PC-9 (cell line): ENCODE results near the gene CDHR5. TPM values are rescaled to one million over a fixed set of nuclear protein-coding genes. Genes with fewer than 3 reads are reported as not detected.

ENCODE experiments used
- BruUV-seq: library from RNA; stranded (reverse); fragments of 400-500 nt; replicated peaks from 2 replicates; lab custom pipeline; 2021; lab: Mats Ljungman, UMichigan
- CTCF ChIA-PET: fragments of 300-600 bp; sonication (Branson Sonifier 250); formaldehyde crosslinking; loops from one replicate; lab custom pipeline; 2022; ENCODE audit warnings: antibody characterized with exemption; lab: Charles Lee
- POLR2A ChIA-PET: fragments of 300-600 bp; sonication (Branson Sonifier 250); formaldehyde crosslinking; loops from one replicate; lab custom pipeline; 2022; ENCODE audit warnings: antibody characterized with exemption; ENCODE audit not compliant: unreplicated experiment; lab: Charles Lee
- DNase-seq, 2 experiments: peaks; one replicate each; pipeline versions ENCODE4 v3.0.0 to v3.0.0-alpha.2; 2015 to 2022; ENCODE audit warnings: mixed read lengths in 1 of 2
- H2AFZ ChIP-seq: fragments of 200-600 bp; sonication (generic); 2 replicates; pipeline ENCODE4 v1.8.1; 2017; ENCODE audit warnings: antibody characterized with exemption
- H3F3A ChIP-seq: fragments of 200-600 bp; sonication (generic); 2 replicates; pipeline ENCODE4 v1.8.1; 2017; ENCODE audit warnings: antibody characterized with exemption, mild to moderate bottlenecking, low read depth; ENCODE audit not compliant: insufficient read depth
- H3K27ac ChIP-seq: fragments of 200-600 bp; sonication (generic); 2 replicates; pipeline ENCODE4 v1.6.1; 2016; ENCODE audit warnings: mixed run types
- H3K27me3 ChIP-seq: fragments of 200-600 bp; sonication (generic); 2 replicates; pipeline ENCODE4 v1.6.1; 2016; ENCODE audit warnings: low read depth, mixed run types; ENCODE audit not compliant: insufficient read depth
- H3K36me3 ChIP-seq: fragments of 200-600 bp; sonication (generic); 2 replicates; pipeline ENCODE4 v1.6.1; 2016; ENCODE audit warnings: low read depth, mixed run types
- H3K4me1 ChIP-seq: fragments of 200-600 bp; sonication (generic); replicated peaks from 2 replicates; pipeline ENCODE4 v1.6.1; 2016; ENCODE audit warnings: mixed run types; ENCODE audit not compliant: insufficient read depth
- H3K4me2 ChIP-seq: fragments of 200-600 bp; sonication (generic); 2 replicates; pipeline ENCODE4 v1.6.1; 2017; ENCODE audit warnings: mixed run types
- H3K4me3 ChIP-seq: fragments of 200-600 bp; sonication (generic); 2 replicates; pipeline ENCODE4 v1.6.1; 2016; ENCODE audit warnings: mixed run types
- H3K79me2 ChIP-seq: fragments of 200-600 bp; sonication (generic); 2 replicates; pipeline ENCODE4 v1.6.1; 2017; ENCODE audit warnings: low read depth, mixed run types
- H3K9me2 ChIP-seq: fragments of 200-600 bp; sonication (generic); 2 replicates; pipeline ENCODE4 v1.8.1; 2017; ENCODE audit warnings: mild to moderate bottlenecking; ENCODE audit not compliant: insufficient read depth
- H3K9me3 ChIP-seq: fragments of 200-600 bp; sonication (generic); 2 replicates; pipeline ENCODE4 v1.8.1; 2016; ENCODE audit warnings: low read depth; ENCODE audit not compliant: insufficient read depth
- H4K20me1 ChIP-seq: fragments of 200-600 bp; sonication (generic); 2 replicates; pipeline ENCODE4 v1.8.1; 2017; ENCODE audit not compliant: insufficient read depth
- CTCF ChIP-seq: fragments of 200-600 bp; sonication (generic); conservative IDR thresholded peaks from 2 replicates; pipeline ENCODE4 v1.6.1; 2017; ENCODE audit warnings: mixed run types, antibody characterized with exemption, mild to moderate bottlenecking, moderate library complexity
- EZH2 ChIP-seq: fragments of 200-600 bp; sonication (generic); IDR thresholded peaks from 2 replicates; pipeline ENCODE4 v1.8.0; 2017; ENCODE audit warnings: antibody characterized with exemption, low read depth
- intact Hi-C: fragments of 100-400 bp; cut with micrococcal nuclease; formaldehyde crosslinking; loops from one replicate; pipeline ENCODE4 v1.10.0; 2022; ENCODE audit not compliant: unreplicated experiment
- total RNA-seq: library from RNA; stranded (reverse); gene quantifications from 2 replicates; pipeline ENCODE4 v1.2.3, GENCODE V29; 2021

The CDHR5 gene
- total RNA-seq, 1 experiment from 2014 or later: not detected

GRCh38 chr11:621838-622237, 2.9 kb downstream of the CDHR5 start:
- H3K4me3 ChIP-seq: no peak overlapping the region
- no peak overlapping the region for H3K27ac ChIP-seq
- H3K36me3 ChIP-seq: no peaks in the 10 kb centered on the region
- no peak overlapping the region for H2AFZ ChIP-seq
- ChIA-PET CTCF (no interaction called here), POLR2A (no interaction called here)
- H3K79me2 ChIP-seq: no peaks in the 10 kb centered on the region
- no peaks in the 10 kb centered on the region for H3K4me1 ChIP-seq
- intact Hi-C loops: no loop called here
- BruUV-seq: no TSS peak
- no peak for DNase-seq
- H3K9me3 ChIP-seq: no peaks in the 10 kb centered on the region
- H3F3A ChIP-seq: no peaks in the 10 kb centered on the region
- TF ChIP-seq CTCF (no peak), EZH2 (no peak)
- no peaks in the 10 kb centered on the region for H4K20me1 ChIP-seq
- H3K27me3 ChIP-seq: no peaks in the 10 kb centered on the region
- H3K9me2 ChIP-seq: no peaks in the 10 kb centered on the region
- no peak overlapping the region for H3K4me2 ChIP-seq

GRCh38 chr11:620935-621814, 3.6 kb downstream of the CDHR5 start:
- H3K36me3 ChIP-seq: no peaks in the 10 kb centered on the region
- no peaks in the 10 kb centered on the region for H3K27me3 ChIP-seq
- H3K4me1 ChIP-seq: no peaks in the 10 kb centered on the region
- no peak for TF ChIP-seq EZH2
- no peak for TF ChIP-seq CTCF
- POLR2A ChIA-PET: no interaction called here
- no peaks in the 10 kb centered on the region for H4K20me1 ChIP-seq
- intact Hi-C loops: loop anchor here (1.0 kb wide), 1 partner anchor 9 kb away; no protein-coding TSS in a partner anchor
- H3K4me3 ChIP-seq: no peak overlapping the region
- no peaks in the 10 kb centered on the region for H3K79me2 ChIP-seq
- no peaks in the 10 kb centered on the region for H3K9me3 ChIP-seq
- H3F3A ChIP-seq: peaks cover 3% of the 10 kb centered on the region; the same call in 1 of the 2 replicates
- H3K9me2 ChIP-seq: no peaks in the 10 kb centered on the region
- H2AFZ ChIP-seq: no peak overlapping the region
- no peak for DNase-seq
- no peak overlapping the region for H3K27ac ChIP-seq
- no peak overlapping the region for H3K4me2 ChIP-seq
- BruUV-seq: no TSS peak
- CTCF ChIA-PET: no interaction called here

- H3K4me3 ChIP-seq: no peak overlapping the region
- H3K36me3 ChIP-seq: no peaks in the 10 kb centered on the region
- POLR2A ChIA-PET: no interaction called here
- H3K9me3 ChIP-seq: no peaks in the 10 kb centered on the region
- no peaks in the 10 kb centered on the region for H3K9me2 ChIP-seq
- TF ChIP-seq EZH2 (no peak), CTCF (no peak)
- no peak overlapping the region for H2AFZ ChIP-seq
- no peaks in the 10 kb centered on the region for H3K27me3 ChIP-seq
- CTCF ChIA-PET: no interaction called here
- no TSS peak for BruUV-seq
- no peaks in the 10 kb centered on the region for H3K79me2 ChIP-seq
- H3K4me2 ChIP-seq: no peak overlapping the region
- DNase-seq: no peak
- no peaks in the 10 kb centered on the region for H4K20me1 ChIP-seq
- H3F3A ChIP-seq: peaks cover 4% of the 10 kb centered on the region; the same call in 1 of the 2 replicates
- H3K27ac ChIP-seq: no peak overlapping the region
- intact Hi-C loops: loop anchor here (1.0 kb wide), 1 partner anchor 8 kb away; no protein-coding TSS in a partner anchor
- H3K4me1 ChIP-seq: no peaks in the 10 kb centered on the region
Measured at GRCh38 chr11:620201-620600, 4.6 kb downstream of the CDHR5 start.
